ENCODE data around the gene CATSPERZ.

- TF ChIP-seq, protein P1, sequence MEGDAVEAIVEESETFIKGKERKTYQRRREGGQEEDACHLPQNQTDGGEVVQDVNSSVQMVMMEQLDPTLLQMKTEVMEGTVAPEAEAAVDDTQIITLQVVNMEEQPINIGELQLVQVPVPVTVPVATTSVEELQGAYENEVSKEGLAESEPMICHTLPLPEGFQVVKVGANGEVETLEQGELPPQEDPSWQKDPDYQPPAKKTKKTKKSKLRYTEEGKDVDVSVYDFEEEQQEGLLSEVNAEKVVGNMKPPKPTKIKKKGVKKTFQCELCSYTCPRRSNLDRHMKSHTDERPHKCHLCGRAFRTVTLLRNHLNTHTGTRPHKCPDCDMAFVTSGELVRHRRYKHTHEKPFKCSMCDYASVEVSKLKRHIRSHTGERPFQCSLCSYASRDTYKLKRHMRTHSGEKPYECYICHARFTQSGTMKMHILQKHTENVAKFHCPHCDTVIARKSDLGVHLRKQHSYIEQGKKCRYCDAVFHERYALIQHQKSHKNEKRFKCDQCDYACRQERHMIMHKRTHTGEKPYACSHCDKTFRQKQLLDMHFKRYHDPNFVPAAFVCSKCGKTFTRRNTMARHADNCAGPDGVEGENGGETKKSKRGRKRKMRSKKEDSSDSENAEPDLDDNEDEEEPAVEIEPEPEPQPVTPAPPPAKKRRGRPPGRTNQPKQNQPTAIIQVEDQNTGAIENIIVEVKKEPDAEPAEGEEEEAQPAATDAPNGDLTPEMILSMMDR (IDR thresholded peaks at IDR 0.05), result no peak
- no peak for TF ChIP-seq POLR2A (IDR thresholded peaks at IDR 0.05)
Observed at GRCh38 chr11:64255135-64256128, 44.7 kb upstream of the CATSPERZ start.

All from lower leg skin (tissue), 3 donors.